ENCODE data around the gene MOGAT1.

Gene MOGAT1

DNA sequence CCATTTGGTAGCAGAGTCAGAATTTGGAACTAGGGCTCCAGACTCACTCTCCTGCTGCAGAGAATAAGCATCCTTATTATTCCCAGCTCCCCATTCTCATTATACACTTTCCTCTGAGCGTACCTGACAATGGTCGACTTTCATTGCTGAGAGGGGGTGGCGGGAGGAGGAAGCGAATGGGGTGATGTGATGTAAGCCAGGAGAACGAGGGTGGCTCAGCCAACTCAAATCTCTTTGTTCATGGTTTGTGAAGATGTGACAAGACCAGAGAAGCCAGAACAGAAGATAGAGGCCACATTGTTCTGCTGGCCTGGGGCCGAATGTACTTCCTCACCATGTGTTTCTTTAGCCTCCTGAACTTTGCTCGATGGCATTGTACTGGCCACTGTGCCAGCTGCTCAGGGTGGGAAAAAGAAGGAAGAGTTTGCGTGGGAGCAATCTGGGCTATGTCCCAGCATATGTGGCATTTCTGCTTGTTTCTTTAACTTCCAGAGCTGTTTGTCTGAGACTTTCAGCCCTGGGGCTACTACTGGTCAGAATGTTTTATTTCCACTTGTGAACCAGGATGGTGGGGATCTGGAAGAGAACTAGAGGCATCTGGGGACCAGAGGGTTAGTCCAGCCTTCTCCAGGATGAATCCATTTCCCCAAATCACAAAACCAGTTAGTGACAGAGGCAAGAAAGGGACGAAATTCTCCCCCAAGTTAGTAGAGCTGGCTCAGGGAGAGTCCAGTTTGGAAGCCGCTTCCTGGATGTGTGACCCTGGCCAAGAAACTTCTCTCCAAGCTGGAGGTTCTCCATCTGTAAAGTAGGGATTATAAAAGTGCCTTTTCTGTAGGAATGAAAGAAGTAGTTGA lies 62.6 kb downstream of the MOGAT1 start:
- CTCF ChIA-PET: interaction anchor here (0.5 kb wide), 1 partner anchor 25 kb away, joined by 3 read pairs; no protein-coding TSS in a partner anchor
- no peak overlapping the region for H3K27ac ChIP-seq
- POLR2A ChIA-PET (ENCODE audit: low non-redundant PET): no interaction called here
- no peak for DNase-seq (ENCODE audit: low spot score)
- TF ChIP-seq, protein P1, sequence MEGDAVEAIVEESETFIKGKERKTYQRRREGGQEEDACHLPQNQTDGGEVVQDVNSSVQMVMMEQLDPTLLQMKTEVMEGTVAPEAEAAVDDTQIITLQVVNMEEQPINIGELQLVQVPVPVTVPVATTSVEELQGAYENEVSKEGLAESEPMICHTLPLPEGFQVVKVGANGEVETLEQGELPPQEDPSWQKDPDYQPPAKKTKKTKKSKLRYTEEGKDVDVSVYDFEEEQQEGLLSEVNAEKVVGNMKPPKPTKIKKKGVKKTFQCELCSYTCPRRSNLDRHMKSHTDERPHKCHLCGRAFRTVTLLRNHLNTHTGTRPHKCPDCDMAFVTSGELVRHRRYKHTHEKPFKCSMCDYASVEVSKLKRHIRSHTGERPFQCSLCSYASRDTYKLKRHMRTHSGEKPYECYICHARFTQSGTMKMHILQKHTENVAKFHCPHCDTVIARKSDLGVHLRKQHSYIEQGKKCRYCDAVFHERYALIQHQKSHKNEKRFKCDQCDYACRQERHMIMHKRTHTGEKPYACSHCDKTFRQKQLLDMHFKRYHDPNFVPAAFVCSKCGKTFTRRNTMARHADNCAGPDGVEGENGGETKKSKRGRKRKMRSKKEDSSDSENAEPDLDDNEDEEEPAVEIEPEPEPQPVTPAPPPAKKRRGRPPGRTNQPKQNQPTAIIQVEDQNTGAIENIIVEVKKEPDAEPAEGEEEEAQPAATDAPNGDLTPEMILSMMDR (conservative IDR thresholded peaks at IDR 0.05; ENCODE audit: low read depth): no peak

DNA sequence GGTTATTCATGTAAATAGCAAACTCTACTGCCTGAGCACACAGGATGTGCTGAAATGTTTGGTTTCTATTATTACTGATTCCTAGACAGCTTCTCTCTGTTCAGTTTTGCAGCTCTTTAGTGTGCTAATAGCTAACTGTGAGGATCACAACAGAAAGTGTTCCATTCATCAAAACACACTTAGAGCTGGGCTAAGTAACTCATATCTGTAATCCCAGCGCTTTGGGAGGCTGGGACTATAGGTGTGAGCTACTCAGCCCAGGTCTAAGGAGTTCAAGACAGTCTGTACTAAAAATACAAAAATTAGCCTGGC lies 63.2 kb downstream of the MOGAT1 start:
- POLR2A ChIA-PET (ENCODE audit: low non-redundant PET): no interaction called here
- no peak overlapping the region for H3K27ac ChIP-seq
- TF ChIP-seq, protein P1 (conservative IDR thresholded peaks at IDR 0.05; ENCODE audit: low read depth): no peak
- DNase-seq (ENCODE audit: low spot score): no peak
- CTCF ChIA-PET: no interaction called here

DNA sequence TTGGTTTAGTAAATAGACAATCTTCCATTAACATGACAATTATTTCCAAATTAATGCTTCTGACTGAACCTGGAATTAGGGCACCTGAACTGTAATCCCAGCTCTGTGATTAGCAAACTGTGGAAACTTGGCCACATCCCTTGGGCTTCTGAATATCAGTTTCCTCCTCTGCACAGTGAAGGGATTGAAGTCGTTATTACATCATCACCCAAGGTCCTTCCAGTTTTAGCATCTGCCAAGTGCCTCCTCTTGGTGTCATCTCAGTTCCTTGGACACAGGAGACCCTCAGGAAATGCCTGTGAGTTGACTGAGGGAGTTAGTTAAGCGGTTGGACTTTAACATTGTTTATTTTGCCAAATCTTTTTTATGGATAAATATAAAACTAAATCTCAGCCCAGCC lies 64.8 kb downstream of the MOGAT1 start:
- ChIA-PET POLR2A (ENCODE audit: low non-redundant PET) (no interaction called here), CTCF (no interaction called here)

DNA sequence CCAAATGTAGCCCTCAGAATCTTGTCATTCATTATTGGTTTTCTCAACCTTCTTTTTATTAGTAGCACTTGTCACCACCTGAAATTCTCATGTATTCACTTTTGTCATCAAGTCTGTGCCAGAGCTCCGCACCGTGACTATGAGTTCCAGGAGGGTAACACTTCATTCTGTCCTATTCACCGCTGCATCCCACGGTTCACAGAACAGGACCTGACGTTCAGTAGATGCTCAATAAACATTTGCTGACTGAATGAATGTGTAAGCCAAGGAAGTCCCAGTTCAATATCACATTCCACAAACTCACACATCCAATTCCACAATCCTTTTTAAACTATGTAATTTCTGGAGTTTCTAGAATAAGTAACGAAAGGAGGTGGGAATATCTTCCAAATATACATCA lies 65.5 kb downstream of the MOGAT1 start:
- TF ChIP-seq, protein P1 (conservative IDR thresholded peaks at IDR 0.05; ENCODE audit: low read depth): no peak
- ChIA-PET CTCF (no interaction called here), POLR2A (ENCODE audit: low non-redundant PET) (no interaction called here)
- no peak for DNase-seq (ENCODE audit: low spot score)
- no peak overlapping the region for H3K27ac ChIP-seq

More for the DNA sequence above, 64.8 kb downstream of the MOGAT1 start:
- TF ChIP-seq, protein P1 (conservative IDR thresholded peaks at IDR 0.05; ENCODE audit: low read depth): no peak
- DNase-seq (ENCODE audit: low spot score): no peak
- no peak overlapping the region for H3K27ac ChIP-seq

DNA sequence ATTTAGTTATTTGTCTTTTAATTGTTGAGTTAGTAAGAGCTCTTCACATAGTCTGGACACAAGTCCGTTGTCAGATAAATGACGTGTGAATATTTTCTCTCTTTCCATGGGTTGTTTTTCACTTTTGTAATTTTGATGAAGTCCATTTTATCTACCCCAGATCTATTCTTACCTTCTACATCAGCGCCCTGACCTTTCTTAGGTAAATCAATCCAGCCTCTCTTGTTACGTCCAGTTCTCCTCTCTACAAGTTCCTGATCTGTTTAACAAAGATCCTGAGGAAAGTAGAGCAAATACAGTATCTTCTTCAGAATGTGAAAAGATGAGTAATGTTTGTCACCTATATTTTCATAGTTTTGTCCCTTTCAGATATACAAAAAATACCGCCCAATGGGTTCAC lies 66.9 kb downstream of the MOGAT1 start:
- no peak for DNase-seq (ENCODE audit: low spot score)
- H3K27ac ChIP-seq: no peak overlapping the region
- ChIA-PET CTCF (interaction anchor here (0.7 kb wide), 1 partner anchor 12 kb away, joined by 4 read pairs; no protein-coding TSS in a partner anchor), POLR2A (ENCODE audit: low non-redundant PET) (no interaction called here)
- TF ChIP-seq, protein P1 (conservative IDR thresholded peaks at IDR 0.05; ENCODE audit: low read depth): no peak

DNA sequence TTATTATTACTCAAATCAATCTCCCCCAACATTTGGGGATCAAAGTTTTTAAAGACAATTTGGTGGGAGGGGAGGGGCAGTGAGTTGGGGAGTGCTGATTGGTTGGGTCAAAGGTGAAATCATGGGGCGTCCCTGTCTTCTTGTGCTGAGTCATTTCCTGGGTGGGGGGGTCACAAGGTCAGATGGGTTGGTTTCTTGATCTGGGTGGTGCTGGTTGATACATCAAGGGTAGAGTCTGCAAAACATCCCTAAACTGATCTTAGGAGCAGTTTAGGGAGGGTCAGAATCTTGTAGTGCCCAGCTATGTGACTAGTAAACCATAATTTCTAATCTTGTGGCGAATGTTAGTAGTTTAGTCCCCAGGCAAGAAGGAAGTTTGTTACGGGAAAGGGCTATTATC lies 67.4 kb downstream of the MOGAT1 start:
- ChIA-PET POLR2A (ENCODE audit: low non-redundant PET) (no interaction called here), CTCF (interaction anchor here (0.8 kb wide), 1 partner anchor 151 kb away, joined by 3 read pairs; no protein-coding TSS in a partner anchor)
- no peak overlapping the region for H3K27ac ChIP-seq
- TF ChIP-seq, protein P1 (conservative IDR thresholded peaks at IDR 0.05; ENCODE audit: low read depth): no peak
- no peak for DNase-seq (ENCODE audit: low spot score)
